Myocyte (in vitro differentiated cells): ENCODE measurements around the gene DGCR2. TPM values are rescaled to one million over a fixed set of nuclear protein-coding genes. Genes with fewer than 3 reads are reported as not detected.
A peak's percentile ranks its signal among the peaks of the same experiment; 100 is the strongest.

Source experiments
- DNase-seq: peaks from one replicate; pipeline ENCODE4 v3.0.0-alpha.2; 2012; ENCODE audit warnings: low read depth
- total RNA-seq: library from RNA; depleted of rRNA; stranded (reverse); fragments of >200 nt; gene quantifications from 2 replicates; pipeline ENCODE4 v1.2.3, GENCODE V29; 2014

Gene DGCR2
- total RNA-seq, 1 donor from 2014 or later = 60.8 TPM

GRCh38 chr22:19146215-19146968 lies 24.2 kb upstream of the DGCR2 start:
- DNase-seq = no peak

GRCh38 chr22:19143967-19144400 lies 21.8 kb upstream of the DGCR2 start:
- no peak for DNase-seq

GRCh38 chr22:19143212-19143611 lies 21.0 kb upstream of the DGCR2 start:
- DNase-seq = no peak

GRCh38 chr22:19142394-19142793 lies 20.2 kb upstream of the DGCR2 start:
- DNase-seq = no peak

GRCh38 chr22:19139974-19140373 lies 17.8 kb upstream of the DGCR2 start:
- DNase-seq = no peak

GRCh38 chr22:19139001-19139356 lies 16.8 kb upstream of the DGCR2 start:
- DNase-seq = no peak

GRCh38 chr22:19138217-19139000 lies 16.2 kb upstream of the DGCR2 start:
- DNase-seq = peak; percentile 55

GRCh38 chr22:19137384-19138216 lies 15.4 kb upstream of the DGCR2 start:
- no peak for DNase-seq

- DNase-seq = no peak
Measured at GRCh38 chr22:19136915-19137314, 14.7 kb upstream of the DGCR2 start.

GRCh38 chr22:19134874-19135273 lies 12.7 kb upstream of the DGCR2 start:
- DNase-seq = no peak

GRCh38 chr22:19134176-19134831 lies 12.1 kb upstream of the DGCR2 start:
- no peak for DNase-seq

- no peak for DNase-seq
Measured at GRCh38 chr22:19133561-19133960, 11.3 kb upstream of the DGCR2 start.

- DNase-seq = no peak
Measured at GRCh38 chr22:19132693-19133400, 10.6 kb upstream of the DGCR2 start.

- no peak for DNase-seq
Measured at GRCh38 chr22:19132153-19132552, 9.9 kb upstream of the DGCR2 start.

- DNase-seq = no peak
Measured at GRCh38 chr22:19131685-19132015, 9.4 kb upstream of the DGCR2 start.

GRCh38 chr22:19130959-19131684 lies 8.9 kb upstream of the DGCR2 start, which contains the start of gene TSSK2:
TSS of gene TSSK2 (plus strand) at chr22:19131308. CDS start at chr22:19131400, 92 bp downstream.
- DNase-seq = no peak

- no peak for DNase-seq
Measured at GRCh38 chr22:19129871-19130270, 7.7 kb upstream of the DGCR2 start.

GRCh38 chr22:19128946-19129727 lies 6.9 kb upstream of the DGCR2 start:
- no peak for DNase-seq

GRCh38 chr22:19128009-19128401 lies 5.8 kb upstream of the DGCR2 start:
- DNase-seq = no peak
